Measurements from ENCODE around the gene USE1.

The USE1 gene

DNA sequence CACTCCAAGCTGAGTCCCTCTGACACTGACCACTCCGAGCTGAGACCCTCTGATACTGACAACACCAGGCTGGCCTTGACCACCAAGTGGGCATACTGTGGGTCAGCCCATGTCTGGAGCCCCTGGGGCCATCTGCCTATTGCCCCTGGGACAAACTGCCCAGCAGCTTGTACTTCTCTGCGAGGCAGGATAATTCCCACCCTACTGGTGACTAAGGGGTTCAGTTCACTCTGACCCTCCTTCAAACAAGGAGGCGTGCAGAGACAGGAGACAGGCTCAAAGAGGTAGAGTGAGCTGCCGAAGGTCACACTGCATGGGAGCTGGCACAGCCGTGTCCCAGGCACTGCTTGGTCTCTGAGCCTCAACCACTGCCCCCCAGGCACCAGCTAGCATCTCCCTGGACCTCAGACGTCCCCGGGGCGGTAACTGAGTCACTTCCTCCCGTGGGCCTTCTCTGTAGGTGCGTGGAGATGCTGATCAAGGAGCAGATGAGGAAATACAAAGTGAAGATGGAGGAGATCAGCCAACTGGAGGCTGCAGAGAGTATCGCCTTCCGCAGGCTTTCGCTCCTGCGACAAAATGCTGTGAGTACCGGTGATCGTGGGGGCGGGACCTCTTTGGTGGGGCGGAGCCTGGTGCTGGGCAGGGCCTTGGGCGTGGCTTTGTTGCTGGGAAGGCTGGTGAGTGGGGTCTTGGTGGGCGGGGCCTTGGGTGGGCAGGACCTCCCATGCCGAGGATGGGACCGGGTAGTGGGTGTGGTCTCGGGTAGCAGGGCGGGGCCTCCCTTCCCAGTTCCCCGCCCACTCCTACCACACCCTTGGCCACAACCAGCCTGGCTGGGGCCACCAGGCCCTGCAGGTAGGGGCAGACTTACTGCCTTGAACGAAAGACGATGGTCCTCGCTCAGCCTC, 5.8 kb upstream of the USE1 start:
- H3K4ac ChIP-seq (ENCODE audit: low read depth, low read length): no peak overlapping the region

GRCh38 chr19:17210296-17210695, 4.9 kb upstream of the USE1 start:
- Histone ChIP-seq H3K4me3 (ENCODE audit: low read length) (no peak overlapping the region), H4K5ac (ENCODE audit: low read length) (no peak overlapping the region), H2BK120ac (ENCODE audit: low read depth, low read length) (no peak overlapping the region), H3K4ac (ENCODE audit: low read depth, low read length) (no peak overlapping the region), H3K36me3 (ENCODE audit: control insufficient read depth, insufficient read depth, low read length) (no peaks in the 10 kb centered on the region), H3K4me2 (ENCODE audit: low read length) (no peak overlapping the region), H3K18ac (ENCODE audit: low read length) (no peak overlapping the region), H3K56ac (ENCODE audit: low read length) (no peak overlapping the region), H3K9ac (ENCODE audit: low read length) (no peak overlapping the region), H3K27me3 (ENCODE audit: insufficient read depth, low read length, poor library complexity) (no peaks in the 10 kb centered on the region), H2BK5ac (ENCODE audit: low read length) (no peak overlapping the region), H2AK5ac (ENCODE audit: low read length) (no peak overlapping the region), H3K23ac (ENCODE audit: low read length) (no peak overlapping the region), H3K27ac (ENCODE audit: low read depth, low read length) (no peak overlapping the region), H4K8ac (ENCODE audit: low read depth, low read length) (no peak overlapping the region), H3K79me2 (ENCODE audit: control insufficient read depth, insufficient read depth, low read length) (no peaks in the 10 kb centered on the region), H3K79me1 (ENCODE audit: low read length) (no peaks in the 10 kb centered on the region), H3K4me1 (ENCODE audit: control insufficient read depth, low read depth, low read length) (peaks cover 3% of the 10 kb centered on the region), H2BK15ac (replicated peaks; ENCODE audit: low read depth) (no peak overlapping the region)
- no peak for DNase-seq
- no CpG with 5 or more reads among the region's 14 CpGs for WGBS (ENCODE audit: extremely low coverage, insufficient coverage, low lambda C conversion rate)

More for the DNA sequence above, 5.8 kb upstream of the USE1 start:
- Histone ChIP-seq H3K4me3 (ENCODE audit: low read length) (no peak overlapping the region), H2BK15ac (replicated peaks; ENCODE audit: low read depth) (no peak overlapping the region), H3K9ac (ENCODE audit: low read length) (peak overlapping the region; percentile 48), H3K56ac (ENCODE audit: low read length) (peak overlapping the region; percentile 50), H3K18ac (ENCODE audit: low read length) (no peak overlapping the region), H2BK120ac (ENCODE audit: low read depth, low read length) (no peak overlapping the region), H4K5ac (ENCODE audit: low read length) (no peak overlapping the region), H3K79me1 (ENCODE audit: low read length) (no peaks in the 10 kb centered on the region), H3K36me3 (ENCODE audit: control insufficient read depth, insufficient read depth, low read length) (no peaks in the 10 kb centered on the region), H2AK5ac (ENCODE audit: low read length) (peak overlapping the region; percentile 65), H3K27ac (ENCODE audit: low read depth, low read length) (no peak overlapping the region), H3K23ac (ENCODE audit: low read length) (no peak overlapping the region), H3K4me1 (ENCODE audit: control insufficient read depth, low read depth, low read length) (no peaks in the 10 kb centered on the region), H2BK5ac (ENCODE audit: low read length) (no peak overlapping the region), H3K79me2 (ENCODE audit: control insufficient read depth, insufficient read depth, low read length) (no peaks in the 10 kb centered on the region), H4K8ac (ENCODE audit: low read depth, low read length) (no peak overlapping the region), H3K27me3 (ENCODE audit: insufficient read depth, low read length, poor library complexity) (no peaks in the 10 kb centered on the region), H3K4me2 (ENCODE audit: low read length) (no peak overlapping the region)
- no CpG with 5 or more reads among the region's 28 CpGs for WGBS (ENCODE audit: extremely low coverage, insufficient coverage, low lambda C conversion rate)
- peak; percentile 97 for DNase-seq

- Histone ChIP-seq H2AK5ac (ENCODE audit: low read length) (no peak overlapping the region), H3K79me2 (ENCODE audit: control insufficient read depth, insufficient read depth, low read length) (no peaks in the 10 kb centered on the region), H4K5ac (ENCODE audit: low read length) (no peak overlapping the region), H3K18ac (ENCODE audit: low read length) (no peak overlapping the region), H3K56ac (ENCODE audit: low read length) (no peak overlapping the region), H3K4me1 (ENCODE audit: control insufficient read depth, low read depth, low read length) (peaks cover 3% of the 10 kb centered on the region), H3K27ac (ENCODE audit: low read depth, low read length) (no peak overlapping the region), H3K23ac (ENCODE audit: low read length) (no peak overlapping the region), H2BK5ac (ENCODE audit: low read length) (no peak overlapping the region), H3K79me1 (ENCODE audit: low read length) (no peaks in the 10 kb centered on the region), H3K4ac (ENCODE audit: low read depth, low read length) (no peak overlapping the region), H3K27me3 (ENCODE audit: insufficient read depth, low read length, poor library complexity) (no peaks in the 10 kb centered on the region), H3K4me3 (ENCODE audit: low read length) (no peak overlapping the region), H3K4me2 (ENCODE audit: low read length) (no peak overlapping the region), H3K9ac (ENCODE audit: low read length) (no peak overlapping the region), H3K36me3 (ENCODE audit: control insufficient read depth, insufficient read depth, low read length) (no peaks in the 10 kb centered on the region), H2BK15ac (replicated peaks; ENCODE audit: low read depth) (no peak overlapping the region), H4K8ac (ENCODE audit: low read depth, low read length) (no peak overlapping the region), H2BK120ac (ENCODE audit: low read depth, low read length) (no peak overlapping the region)
- DNase-seq: no peak
- WGBS (ENCODE audit: extremely low coverage, insufficient coverage, low lambda C conversion rate): no CpG with 5 or more reads among the region's 58 CpGs
Measured at GRCh38 chr19:17211547-17212446, 3.4 kb upstream of the USE1 start.

DNA sequence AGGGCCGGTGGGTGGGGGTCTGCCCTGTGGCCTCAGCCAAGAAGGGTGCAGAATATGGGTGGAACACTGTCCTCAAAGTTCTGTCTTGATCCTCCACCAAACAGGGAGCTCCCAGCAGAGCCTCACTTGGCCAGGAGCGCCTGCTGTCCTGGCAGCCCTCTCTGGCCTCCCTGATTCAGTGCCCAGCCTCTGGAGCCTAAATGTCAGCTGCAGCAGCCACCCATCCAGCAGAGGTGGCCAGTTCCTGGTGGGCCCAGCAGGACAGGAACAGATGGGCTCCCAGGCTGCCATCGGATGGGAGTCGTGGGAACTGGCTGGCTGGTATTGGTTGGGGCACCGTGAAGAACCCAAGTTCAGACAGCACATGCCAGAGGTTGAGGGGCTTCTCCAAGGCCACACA, 1.8 kb upstream of the USE1 start:
- H2BK15ac ChIP-seq (replicated peaks; ENCODE audit: low read depth): no peak overlapping the region
- peaks cover 3% of the 10 kb centered on the region for H3K4me1 ChIP-seq (ENCODE audit: control insufficient read depth, low read depth, low read length)
- H3K79me1 ChIP-seq (ENCODE audit: low read length): no peaks in the 10 kb centered on the region
- H3K36me3 ChIP-seq (ENCODE audit: control insufficient read depth, insufficient read depth, low read length): no peaks in the 10 kb centered on the region
- no peak overlapping the region for H2BK5ac ChIP-seq (ENCODE audit: low read length)
- no peak overlapping the region for H4K8ac ChIP-seq (ENCODE audit: low read depth, low read length)
- DNase-seq: no peak
- H3K4me3 ChIP-seq (ENCODE audit: low read length): no peak overlapping the region
- no peak overlapping the region for H3K9ac ChIP-seq (ENCODE audit: low read length)
- no peak overlapping the region for H3K23ac ChIP-seq (ENCODE audit: low read length)
- no CpG with 5 or more reads among the region's 5 CpGs for WGBS (ENCODE audit: extremely low coverage, insufficient coverage, low lambda C conversion rate)
- H2AK5ac ChIP-seq (ENCODE audit: low read length): no peak overlapping the region
- H3K79me2 ChIP-seq (ENCODE audit: control insufficient read depth, insufficient read depth, low read length): no peaks in the 10 kb centered on the region
- H3K4ac ChIP-seq (ENCODE audit: low read depth, low read length): no peak overlapping the region
- H4K5ac ChIP-seq (ENCODE audit: low read length): no peak overlapping the region
- no peak overlapping the region for H3K4me2 ChIP-seq (ENCODE audit: low read length)
- H3K18ac ChIP-seq (ENCODE audit: low read length): no peak overlapping the region
- no peak overlapping the region for H3K27ac ChIP-seq (ENCODE audit: low read depth, low read length)
- no peaks in the 10 kb centered on the region for H3K27me3 ChIP-seq (ENCODE audit: insufficient read depth, low read length, poor library complexity)
- no peak overlapping the region for H3K56ac ChIP-seq (ENCODE audit: low read length)
- no peak overlapping the region for H2BK120ac ChIP-seq (ENCODE audit: low read depth, low read length)

DNA sequence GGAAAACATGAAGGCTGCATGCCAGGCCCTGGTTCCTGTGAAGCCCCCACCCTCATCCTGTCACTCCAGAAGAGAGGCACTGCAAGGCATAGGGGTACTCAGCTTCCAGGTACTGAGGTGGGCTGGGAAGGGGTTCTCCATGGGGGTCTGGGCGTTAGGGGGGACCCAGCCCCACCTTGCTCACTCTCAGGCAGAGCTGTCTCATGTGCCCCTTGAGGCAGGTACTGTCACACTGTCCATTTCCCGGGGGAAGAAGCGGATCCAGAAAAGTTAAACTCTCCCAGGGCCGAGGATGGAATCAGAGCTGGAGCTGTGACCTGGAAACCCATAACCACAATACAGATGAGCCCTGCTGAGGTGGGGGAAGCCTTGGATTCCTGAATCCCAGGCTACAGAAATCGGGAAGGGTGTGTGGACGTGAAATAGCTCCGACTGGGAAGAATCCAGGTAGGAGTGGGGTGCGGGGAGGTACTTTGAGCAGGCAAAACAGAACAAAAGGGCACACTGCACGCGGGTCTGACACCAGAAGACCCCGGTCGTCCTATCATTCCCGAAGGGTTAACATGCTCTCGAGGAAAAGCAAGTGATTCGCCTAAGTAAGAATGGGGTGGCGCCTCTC, 540 bp upstream of the USE1 start:
- H3K56ac ChIP-seq (ENCODE audit: low read length): peak overlapping the region; percentile 91
- H3K4me3 ChIP-seq (ENCODE audit: low read length): peak overlapping the region; percentile 21
- peak overlapping the region; percentile 57 for H3K27ac ChIP-seq (ENCODE audit: low read depth, low read length)
- no peaks in the 10 kb centered on the region for H3K36me3 ChIP-seq (ENCODE audit: control insufficient read depth, insufficient read depth, low read length)
- no peaks in the 10 kb centered on the region for H3K79me1 ChIP-seq (ENCODE audit: low read length)
- H4K8ac ChIP-seq (ENCODE audit: low read depth, low read length): no peak overlapping the region
- peaks cover 3% of the 10 kb centered on the region for H3K4me1 ChIP-seq (ENCODE audit: control insufficient read depth, low read depth, low read length)
- H3K23ac ChIP-seq (ENCODE audit: low read length): no peak overlapping the region
- H3K18ac ChIP-seq (ENCODE audit: low read length): peak overlapping the region; percentile 10
- H3K79me2 ChIP-seq (ENCODE audit: control insufficient read depth, insufficient read depth, low read length): no peaks in the 10 kb centered on the region
- H2BK5ac ChIP-seq (ENCODE audit: low read length): peak overlapping the region; percentile 49
- H2BK120ac ChIP-seq (ENCODE audit: low read depth, low read length): no peak overlapping the region
- no peaks in the 10 kb centered on the region for H3K27me3 ChIP-seq (ENCODE audit: insufficient read depth, low read length, poor library complexity)
- peak overlapping the region; percentile 82 for H3K4ac ChIP-seq (ENCODE audit: low read depth, low read length)
- no peak for DNase-seq
- peak overlapping the region; percentile 51 for H3K4me2 ChIP-seq (ENCODE audit: low read length)
- H4K5ac ChIP-seq (ENCODE audit: low read length): peak overlapping the region; percentile 84
- H3K9ac ChIP-seq (ENCODE audit: low read length): peak overlapping the region; percentile 82
- no CpG with 5 or more reads among the region's 16 CpGs for WGBS (ENCODE audit: extremely low coverage, insufficient coverage, low lambda C conversion rate)
- peak overlapping the region; percentile 77 for H2AK5ac ChIP-seq (ENCODE audit: low read length)
- no peak overlapping the region for H2BK15ac ChIP-seq (replicated peaks; ENCODE audit: low read depth)
